HG02870 (cell line): Measurements from ENCODE around the gene PPTC7.

Experiments
- ATAC-seq: cut with Tn5 transposase; IDR thresholded peaks from one replicate; pipeline ENCODE4 v1.9.1; 2021; ENCODE audit warnings: mild to moderate bottlenecking, moderate library complexity; ENCODE audit not compliant: unreplicated experiment

Gene PPTC7

GRCh38 chr12:110498984-110499706 lies 84.0 kb downstream of the PPTC7 start:
- ATAC-seq = no peak
